H4 (cell line): ENCODE measurements around the gene AHR. TPM values are rescaled to one million over a fixed set of nuclear protein-coding genes. Genes with fewer than 3 reads are reported as not detected.

Experiments
- DNase-seq: peaks from one replicate; pipeline ENCODE4 v3.0.0-alpha.2; 2015; ENCODE audit warnings: low spot score
- total RNA-seq: library from RNA; depleted of rRNA; stranded (reverse); fragments of >200 nt; shearing (Covaris generic); gene quantifications from 2 replicates; pipeline ENCODE4 v1.2.3, GENCODE V29; 2014; rRNA removed

AHR gene
- 234 and 274 TPM in 2 replicates for total RNA-seq

- DNase-seq: peak; percentile 99
Measured at GRCh38 chr7:17298102-17298839, at the start of gene AHR. Gene AHR, plus strand, starts transcription at chr7:17298652. Its CDS starts 613 bp downstream, at chr7:17299265.

- DNase-seq: no peak
Measured at GRCh38 chr7:17253885-17254284, 44.6 kb upstream of the AHR start.

GRCh38 chr7:17255926-17256325 lies 42.5 kb upstream of the AHR start:
- DNase-seq: no peak

GRCh38 chr7:17256375-17256774 lies 42.1 kb upstream of the AHR start:
- no peak for DNase-seq

- no peak for DNase-seq
Measured at GRCh38 chr7:17266565-17266964, 31.9 kb upstream of the AHR start.

GRCh38 chr7:17269341-17270221 lies 28.9 kb upstream of the AHR start:
- DNase-seq: no peak

GRCh38 chr7:17274551-17275245 lies 23.8 kb upstream of the AHR start:
- DNase-seq: peak; percentile 95

- peak; percentile 88 for DNase-seq
Measured at GRCh38 chr7:17275749-17276671, 22.4 kb upstream of the AHR start.

GRCh38 chr7:17279061-17279460 lies 19.4 kb upstream of the AHR start:
- no peak for DNase-seq

- no peak for DNase-seq
Measured at GRCh38 chr7:17289074-17289645, 9.3 kb upstream of the AHR start.

GRCh38 chr7:17292843-17293242 lies 5.6 kb upstream of the AHR start:
- no peak for DNase-seq

- no peak for DNase-seq
Measured at GRCh38 chr7:17293481-17293880, 5.0 kb upstream of the AHR start.

- no peak for DNase-seq
Measured at GRCh38 chr7:17297243-17297642, 1.2 kb upstream of the AHR start.

- DNase-seq: peak; percentile 45
Measured at GRCh38 chr7:17298840-17299482, 509 bp downstream of the AHR start.

GRCh38 chr7:17299483-17299991 lies 1.1 kb downstream of the AHR start:
- peak; percentile 54 for DNase-seq

GRCh38 chr7:17300012-17300411 lies 1.6 kb downstream of the AHR start:
- no peak for DNase-seq

GRCh38 chr7:17300437-17300836 lies 2.0 kb downstream of the AHR start:
- no peak for DNase-seq

- DNase-seq: no peak
Measured at GRCh38 chr7:17301471-17302456, 3.3 kb downstream of the AHR start.
